SK-N-MC (cell line): ENCODE measurements around the gene SULT1B1.

Experiments
- EZH2 ChIP-seq: fragments of 200-600 bp; sonication (generic); IDR thresholded peaks from one replicate; pipeline ENCODE4 v1.6.1; 2017; ENCODE audit warnings: antibody characterized with exemption
- FOXP2 ChIP-seq: optimal IDR thresholded peaks from 2 replicates; pipeline ENCODE3; 2011; ENCODE audit warnings: mild to moderate bottlenecking, moderate library complexity; ENCODE audit not compliant: insufficient read depth; ENCODE audit errors: extremely low read length, control extremely low read depth
- POLR2AphosphoS5 ChIP-seq: IDR thresholded peaks from 2 replicates; pipeline ENCODE4 v1.6.1; 2012; ENCODE audit warnings: mild to moderate bottlenecking, low read depth, low read length, borderline replicate concordance

DNA sequence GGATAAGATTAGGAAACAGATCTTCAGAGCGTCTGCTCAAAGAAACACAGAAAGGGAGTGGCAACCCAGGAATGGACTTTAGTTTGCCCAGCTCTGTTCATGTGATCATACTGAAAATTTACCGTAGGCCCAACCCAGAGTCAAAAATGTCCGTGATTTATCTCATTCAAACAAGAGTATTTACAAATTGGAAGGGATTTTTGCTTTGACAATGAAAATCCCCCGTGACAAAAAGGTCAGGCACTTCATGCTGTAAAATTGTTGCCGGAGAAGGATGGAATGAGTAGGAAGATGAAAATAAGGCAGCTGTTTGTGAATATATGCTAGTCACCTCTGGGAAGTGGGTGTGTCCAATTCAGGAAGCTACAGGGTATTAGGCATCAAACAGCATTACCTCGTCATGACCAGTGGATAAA is 1.2 kb downstream of the SULT1B1 start:
- TF ChIP-seq FOXP2 = no peak
- no peak for TF ChIP-seq POLR2AphosphoS5
- no peak for TF ChIP-seq EZH2
